Trophoblast cell (in vitro differentiated cells and primary cell): ENCODE data around the gene GALNT16.

Experiments used
- DNase-seq, 2 donors: peaks; one replicate each; pipeline ENCODE4 v3.0.0-alpha.2; 2016
- H2AFZ ChIP-seq: 2 replicates; pipeline ENCODE4 v1.6.1; 2013; ENCODE audit warnings: low read length, moderate library complexity, mild to moderate bottlenecking; ENCODE audit not compliant: insufficient read depth, poor library complexity
- H2AK5ac ChIP-seq: 2 replicates; pipeline ENCODE4 v1.6.1; 2013; ENCODE audit warnings: mild to moderate bottlenecking, low read length
- H2BK120ac ChIP-seq: 2 replicates; pipeline ENCODE4 v1.6.1; 2013; ENCODE audit warnings: low read length, mild to moderate bottlenecking, moderate library complexity; ENCODE audit not compliant: insufficient read depth, poor library complexity
- H2BK12ac ChIP-seq: 2 replicates; pipeline ENCODE4 v1.6.1; 2013; ENCODE audit warnings: mild to moderate bottlenecking, low read length, moderate library complexity
- H2BK5ac ChIP-seq: 2 replicates; pipeline ENCODE4 v1.6.1; 2013; ENCODE audit warnings: low read length, low read depth, moderate library complexity, mild to moderate bottlenecking; ENCODE audit not compliant: poor library complexity
- H3K14ac ChIP-seq: 2 replicates; pipeline ENCODE4 v1.6.1; 2013; ENCODE audit warnings: mild to moderate bottlenecking, low read length
- H3K18ac ChIP-seq: 2 replicates; pipeline ENCODE4 v1.6.1; 2013; ENCODE audit warnings: mild to moderate bottlenecking, low read length
- H3K23ac ChIP-seq: 2 replicates; pipeline ENCODE4 v1.6.1; 2013; ENCODE audit warnings: low read length
- H3K27ac ChIP-seq: 2 replicates; pipeline ENCODE4 v1.5.1; 2013; ENCODE audit warnings: low read depth, mild to moderate bottlenecking, inconsistent platforms, low read length, moderate library complexity
- H3K27me3 ChIP-seq: 2 replicates; pipeline ENCODE4 v1.6.1; 2013; ENCODE audit warnings: inconsistent platforms, mild to moderate bottlenecking, low read length, moderate library complexity; ENCODE audit not compliant: insufficient read depth
- H3K36me3 ChIP-seq, 2 experiments: 1 replicate in 1 of 2; 2 replicates in 1 of 2; pipeline ENCODE4 v1.6.1; 2013; ENCODE audit warnings: low read length in 2 of 2, mild to moderate bottlenecking in 2 of 2, moderate library complexity in 1 of 2; ENCODE audit not compliant: insufficient read depth in 2 of 2, control insufficient read depth in 1 of 2
- H3K4ac ChIP-seq: 2 replicates; pipeline ENCODE4 v1.6.1; 2013; ENCODE audit warnings: low read depth, mild to moderate bottlenecking, low read length, moderate library complexity
- H3K4me1 ChIP-seq, 2 experiments: 1 replicate in 1 of 2; 2 replicates in 1 of 2; pipeline ENCODE4 v1.6.1; 2013; ENCODE audit warnings: low read length in 2 of 2, mild to moderate bottlenecking in 2 of 2, moderate library complexity in 1 of 2; ENCODE audit not compliant: insufficient read depth in 2 of 2, control insufficient read depth in 1 of 2
- H3K4me2 ChIP-seq: 2 replicates; pipeline ENCODE4 v1.6.1; 2013; ENCODE audit warnings: inconsistent platforms, mild to moderate bottlenecking, low read length, moderate library complexity
- H3K4me3 ChIP-seq: 2 replicates; pipeline ENCODE4 v1.5.1; 2013; ENCODE audit warnings: mild to moderate bottlenecking, low read depth, low read length, inconsistent platforms
- H3K79me1 ChIP-seq: one replicate; pipeline ENCODE4 v1.6.1; 2013; ENCODE audit warnings: low read length
- H3K79me2 ChIP-seq: 2 replicates; pipeline ENCODE4 v1.6.1; 2013; ENCODE audit warnings: low read length, mild to moderate bottlenecking; ENCODE audit not compliant: control insufficient read depth, insufficient read depth, poor library complexity
- H3K9ac ChIP-seq: 2 replicates; pipeline ENCODE4 v1.6.1; 2013; ENCODE audit warnings: mild to moderate bottlenecking, low read length
- H3K9me3 ChIP-seq: 2 replicates; pipeline ENCODE4 v1.6.1; 2013; ENCODE audit warnings: low read depth, mild to moderate bottlenecking, control low read depth, inconsistent platforms, low read length; ENCODE audit not compliant: insufficient read depth
- H4K12ac ChIP-seq: 2 replicates; pipeline ENCODE4 v1.6.1; 2013; ENCODE audit warnings: low read depth, mild to moderate bottlenecking, low read length, moderate library complexity
- H4K8ac ChIP-seq: 2 replicates; pipeline ENCODE4 v1.6.1; 2013; ENCODE audit warnings: low read depth, mild to moderate bottlenecking, low read length, moderate library complexity
- H4K91ac ChIP-seq: one replicate; pipeline ENCODE4 v1.6.1; 2013; ENCODE audit warnings: low read depth, mild to moderate bottlenecking, low read length, moderate library complexity
- WGBS: extraction: QIAGEN DNeasy Blood & Tissue Kit; methylation state at CpG from one replicate; pipeline ENCODE4 v1.1.7; 2013; ENCODE audit warnings: missing lambda C conversion rate; ENCODE audit not compliant: insufficient read length, insufficient coverage; ENCODE audit errors: extremely low coverage; 5-methylcytosine and 5-hydroxymethylcytosine counted together

Gene GALNT16

DNA sequence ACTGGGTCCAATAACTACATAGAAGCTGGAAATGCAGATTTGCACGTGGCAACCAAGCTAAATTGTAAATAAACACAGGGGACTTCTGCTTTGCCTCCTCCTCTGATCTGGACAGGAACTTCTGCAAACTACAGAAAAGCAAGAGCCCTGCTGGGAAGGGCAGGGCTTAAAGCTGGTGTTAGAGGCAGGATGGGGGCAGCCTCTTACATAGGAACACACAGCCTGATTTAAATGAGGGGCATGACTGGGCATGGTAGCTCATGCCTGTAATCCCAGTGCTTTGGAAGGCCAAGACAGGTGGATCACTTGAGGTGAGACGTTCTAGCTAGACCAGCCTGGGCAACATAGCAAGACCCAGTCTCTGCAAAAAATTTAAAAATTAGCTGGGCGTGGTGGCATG lies 91.4 kb downstream of the GALNT16 start:
- no peak overlapping the region for H3K9ac ChIP-seq
- H4K8ac ChIP-seq, result no peak overlapping the region
- H3K4me2 ChIP-seq, result no peak overlapping the region
- H3K79me2 ChIP-seq, result no peaks in the 10 kb centered on the region
- H3K4me3 ChIP-seq, result no peak overlapping the region
- H2AK5ac ChIP-seq, result no peak overlapping the region
- no peak overlapping the region for H2AFZ ChIP-seq
- peaks cover 3% of the 10 kb centered on the region for H3K9me3 ChIP-seq
- H3K27ac ChIP-seq, result no peak overlapping the region
- no peaks in the 10 kb centered on the region for H3K79me1 ChIP-seq
- no peak overlapping the region for H3K23ac ChIP-seq
- no peak overlapping the region for H3K4ac ChIP-seq
- no CpG with 5 or more reads among the region's 3 CpGs for WGBS
- no peak overlapping the region for H2BK12ac ChIP-seq
- no peak overlapping the region for H4K12ac ChIP-seq
- H2BK120ac ChIP-seq, result no peak overlapping the region
- no peak overlapping the region for H3K18ac ChIP-seq
- H4K91ac ChIP-seq, result no peak overlapping the region
- no peaks in the 10 kb centered on the region for H3K36me3 ChIP-seq
- no peak overlapping the region for H3K14ac ChIP-seq
- no peak overlapping the region for H2BK5ac ChIP-seq
- peaks cover 0 to 4% of the 10 kb centered on the region in 2 experiments for H3K4me1 ChIP-seq
- no peak for DNase-seq
- no peaks in the 10 kb centered on the region for H3K27me3 ChIP-seq

DNA sequence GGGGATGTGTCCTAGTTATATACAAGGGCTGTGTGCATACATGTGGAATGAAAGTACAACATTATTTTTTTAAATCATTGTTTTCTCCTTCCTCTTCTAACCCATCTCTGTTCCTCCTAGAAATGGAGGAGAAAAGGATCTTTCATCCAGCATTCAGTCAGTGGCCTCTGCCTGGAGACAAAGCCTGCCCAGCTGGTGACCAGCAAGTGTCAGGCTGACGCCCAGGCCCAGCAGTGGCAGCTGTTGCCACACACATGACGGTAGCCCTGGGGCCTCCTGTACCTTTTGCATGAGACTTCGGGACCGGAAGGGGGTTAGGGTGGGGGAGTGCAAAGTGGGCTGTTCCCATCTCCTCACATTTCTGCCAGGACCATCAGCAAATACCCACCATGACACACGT lies 92.0 kb downstream of the GALNT16 start:
- Histone ChIP-seq H2AK5ac (no peak overlapping the region), H3K4me1 (peaks cover under 1% of the 10 kb centered on the region in 2 experiments), H3K23ac (no peak overlapping the region), H2BK5ac (no peak overlapping the region), H3K4me3 (no peak overlapping the region), H3K79me1 (no peaks in the 10 kb centered on the region), H4K91ac (no peak overlapping the region), H3K4ac (no peak overlapping the region), H4K8ac (no peak overlapping the region), H3K9me3 (peaks cover 3% of the 10 kb centered on the region), H2AFZ (no peak overlapping the region), H3K14ac (no peak overlapping the region), H3K27ac (no peak overlapping the region), H2BK12ac (no peak overlapping the region), H3K18ac (no peak overlapping the region), H3K9ac (no peak overlapping the region), H3K27me3 (no peaks in the 10 kb centered on the region), H2BK120ac (no peak overlapping the region), H3K36me3 (no peaks in the 10 kb centered on the region), H3K4me2 (no peak overlapping the region), H3K79me2 (no peaks in the 10 kb centered on the region), H4K12ac (no peak overlapping the region)
- no CpG with 5 or more reads among the region's 5 CpGs for WGBS
- DNase-seq, result no peak

- Histone ChIP-seq H2BK5ac (no peak overlapping the region), H4K8ac (no peak overlapping the region), H2AK5ac (no peak overlapping the region), H3K18ac (no peak overlapping the region), H3K4me2 (no peak overlapping the region), H3K23ac (no peak overlapping the region), H2BK12ac (no peak overlapping the region), H2AFZ (no peak overlapping the region), H3K4ac (no peak overlapping the region), H4K91ac (no peak overlapping the region), H3K79me1 (peaks cover 3% of the 10 kb centered on the region), H3K4me3 (no peak overlapping the region), H4K12ac (no peak overlapping the region), H3K9me3 (peaks cover 3% of the 10 kb centered on the region), H3K36me3 (no peaks in the 10 kb centered on the region), H3K27ac (no peak overlapping the region), H3K27me3 (no peaks in the 10 kb centered on the region), H3K4me1 (peaks cover 11 to 13% of the 10 kb centered on the region in 2 experiments), H3K79me2 (no peaks in the 10 kb centered on the region), H3K9ac (no peak overlapping the region), H3K14ac (no peak overlapping the region), H2BK120ac (no peak overlapping the region)
- DNase-seq, result no peak
- WGBS, result no CpG with 5 or more reads among the region's 3 CpGs
These were observed 93.2 kb downstream of the GALNT16 start for GRCh38 chr14:69353168-69353567.

DNA sequence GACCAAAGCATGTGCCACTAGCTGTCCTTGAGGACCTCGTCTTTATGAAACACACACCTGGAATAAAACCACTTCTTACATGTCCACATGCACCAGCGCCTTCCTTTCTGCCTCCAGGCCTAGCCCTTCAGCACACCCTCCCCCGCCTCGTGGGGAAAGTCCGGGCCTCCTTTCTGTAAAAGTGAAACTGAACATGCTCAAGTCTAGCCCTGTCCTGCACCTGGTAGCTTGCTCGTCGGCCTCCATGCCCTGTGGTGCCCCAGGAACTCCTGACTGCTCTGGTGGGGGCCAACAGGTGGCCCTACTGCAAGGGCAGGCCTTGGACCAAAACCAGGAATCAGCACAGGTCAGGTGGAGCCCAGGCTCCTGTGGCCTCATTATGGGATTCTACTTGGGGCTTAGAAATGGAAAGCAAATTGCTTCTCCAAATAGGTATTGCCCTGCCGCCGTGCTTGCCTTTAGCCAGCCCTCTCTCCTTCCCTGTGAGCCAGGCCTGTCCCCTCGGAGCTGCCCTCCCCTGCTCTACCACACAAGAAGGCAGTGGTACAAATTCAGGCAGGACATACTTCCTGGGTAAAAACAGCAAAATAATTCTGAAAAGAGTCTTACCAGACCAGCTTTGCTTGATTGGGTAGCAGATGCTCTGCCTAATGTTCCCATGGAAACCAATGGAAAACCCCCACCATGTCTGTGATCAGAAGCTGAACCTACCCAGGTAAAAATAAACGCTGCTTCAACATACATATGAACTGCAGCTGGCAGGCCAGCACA lies 94.6 kb downstream of the GALNT16 start:
- H3K27me3 ChIP-seq, result no peaks in the 10 kb centered on the region

More for the DNA sequence above, 94.6 kb downstream of the GALNT16 start:
- Histone ChIP-seq H3K18ac (no peak overlapping the region), H2BK5ac (no peak overlapping the region), H3K36me3 (no peaks in the 10 kb centered on the region), H4K8ac (no peak overlapping the region), H2BK120ac (no peak overlapping the region), H4K91ac (no peak overlapping the region), H3K9ac (no peak overlapping the region), H3K4me3 (no peak overlapping the region), H3K9me3 (peaks cover 5% of the 10 kb centered on the region), H4K12ac (no peak overlapping the region), H2AK5ac (no peak overlapping the region), H3K79me2 (no peaks in the 10 kb centered on the region), H2BK12ac (no peak overlapping the region), H3K4ac (no peak overlapping the region), H3K4me1 (peaks cover 11 to 13% of the 10 kb centered on the region in 2 experiments), H2AFZ (no peak overlapping the region), H3K4me2 (no peak overlapping the region), H3K23ac (no peak overlapping the region), H3K79me1 (peaks cover 3% of the 10 kb centered on the region), H3K27ac (no peak overlapping the region), H3K14ac (no peak overlapping the region)
- WGBS, result no CpG with 5 or more reads among the region's 11 CpGs
- no peak for DNase-seq
